ENCODE results near the gene POLE2. TPM values are rescaled to one million over a fixed set of nuclear protein-coding genes. Genes with fewer than 3 reads are reported as not detected.

The POLE2 gene
- total and polyA plus RNA-seq, 2 of the 13 experiments (the other 11 are each of a cell fraction or from before 2014, with no cell fraction given), result 16.6 to 37.0 TPM

GRCh38 chr14:49633640-49634546, 54.1 kb downstream of the POLE2 start (continued):
- TF ChIP-seq ZSCAN25 (CRISPR knock-in tag; IDR thresholded peaks at IDR 0.05) (peak; percentile 22; the same call in 1 of the 2 replicates), ZNF768 (CRISPR knock-in tag; IDR thresholded peaks at IDR 0.05) (no peak; the same call in none of the 2 replicates), SRSF4 (IDR thresholded peaks at IDR 0.05; ENCODE audit: low read depth, low read length, poor library complexity, severe bottlenecking) (no peak), E2F1 (CRISPR knock-in tag; IDR thresholded peaks at IDR 0.05) (no peak), SP1 (IDR thresholded peaks at IDR 0.05) (no peak), SP1 (CRISPR knock-in tag; IDR thresholded peaks at IDR 0.05) (peak; percentile 69), FOXP4 (CRISPR knock-in tag; IDR thresholded peaks at IDR 0.05) (no peak), MAFK (conservative IDR thresholded peaks at IDR 0.05 in 1 of 2, IDR thresholded peaks at IDR 0.05 in 1 of 2; ENCODE audit: low read length in 2 of 2) (no peak), MEIS1 (CRISPR knock-in tag; IDR thresholded peaks at IDR 0.05; ENCODE audit: borderline replicate concordance) (peak; percentile 35; the same call in 1 of the 2 replicates), STAT6 (CRISPR knock-in tag; IDR thresholded peaks at IDR 0.05; ENCODE audit: borderline replicate concordance) (peak; percentile 43; the same call in 1 of the 2 replicates), HOXA3 (CRISPR knock-in tag; IDR thresholded peaks at IDR 0.05) (peak; percentile 76), ATF7 (IDR thresholded peaks at IDR 0.05) (no peak), ATF7 (CRISPR knock-in tag; IDR thresholded peaks at IDR 0.05) (no peak), ZNF607 (CRISPR knock-in tag; IDR thresholded peaks at IDR 0.05; ENCODE audit: borderline replicate concordance) (no peak), ZNF547 (CRISPR knock-in tag; IDR thresholded peaks at IDR 0.05) (peak; percentile 90), ZNF264 (CRISPR knock-in tag; IDR thresholded peaks at IDR 0.05) (0 out of 2 replicates have a peak, but pooled peaks have one; percentile 18), ZNF224 (CRISPR knock-in tag; IDR thresholded peaks at IDR 0.05) (no peak), ARNT (IDR thresholded peaks at IDR 0.05) (no peak), ZKSCAN1 (IDR thresholded peaks at IDR 0.05; ENCODE audit: low read length) (no peak), CHD4 (IDR thresholded peaks at IDR 0.05; ENCODE audit: borderline replicate concordance, low read length) (no peak)
